Parathyroid adenoma (tissue), 2 donors: ENCODE results near the gene JPT1.
A peak's percentile ranks its signal among the peaks of the same experiment; 100 is the strongest.

ENCODE experiments used
- H2AFZ ChIP-seq: fragments of 300-600 bp; sonication (generic); one replicate; pipeline ENCODE4 v1.7.0; 2017; ENCODE audit warnings: antibody characterized with exemption, mild to moderate bottlenecking
- H3K27ac ChIP-seq: fragments of 300-600 bp; sonication (generic); one replicate; pipeline ENCODE4 v1.7.0; 2017
- H3K27me3 ChIP-seq: fragments of 300-600 bp; sonication (generic); one replicate; pipeline ENCODE4 v1.7.0; 2017; ENCODE audit warnings: low read length; ENCODE audit not compliant: control insufficient read depth, insufficient read depth
- H3K36me3 ChIP-seq: fragments of 300-600 bp; sonication (generic); one replicate; pipeline ENCODE4 v1.7.0; 2017; ENCODE audit warnings: low read length; ENCODE audit not compliant: control insufficient read depth, insufficient read depth
- H3K4me1 ChIP-seq: fragments of 300-600 bp; sonication (generic); one replicate; pipeline ENCODE4 v1.7.0; 2017; ENCODE audit warnings: control low read depth
- H3K4me2 ChIP-seq: fragments of 300-600 bp; sonication (generic); one replicate; pipeline ENCODE4 v1.7.0; 2017; ENCODE audit warnings: low read length
- H3K4me3 ChIP-seq: fragments of 300-600 bp; sonication (generic); one replicate; pipeline ENCODE4 v1.7.0; 2017; ENCODE audit warnings: low read depth, low read length
- H3K79me2 ChIP-seq: fragments of 300-600 bp; sonication (generic); one replicate; pipeline ENCODE4 v1.7.0; 2017; ENCODE audit warnings: control low read depth
- H3K9ac ChIP-seq: fragments of 300-600 bp; sonication (generic); one replicate; pipeline ENCODE4 v1.7.0; 2017; ENCODE audit warnings: mild to moderate bottlenecking
- H3K9me3 ChIP-seq: fragments of 300-600 bp; sonication (generic); one replicate; pipeline ENCODE4 v1.7.0; 2017; ENCODE audit warnings: low read length; ENCODE audit not compliant: control insufficient read depth
- CTCF ChIP-seq: fragments of 300-600 bp; sonication (generic); IDR thresholded peaks from one replicate; pipeline ENCODE4 v1.7.0; 2017; ENCODE audit warnings: antibody characterized with exemption, mild to moderate bottlenecking
- donor health status: primary hyperparathyroidism.

JPT1 gene

GRCh38 chr17:75116737-75117136, 37.6 kb downstream of the JPT1 start:
- H3K9me3 ChIP-seq = no peaks in the 10 kb centered on the region
- no peak overlapping the region for H3K27ac ChIP-seq
- H3K27me3 ChIP-seq = no peaks in the 10 kb centered on the region
- H3K4me1 ChIP-seq = no peaks in the 10 kb centered on the region
- H3K9ac ChIP-seq = no peak overlapping the region
- H3K79me2 ChIP-seq = peaks cover 13% of the 10 kb centered on the region
- no peak overlapping the region for H2AFZ ChIP-seq
- no peak overlapping the region for H3K4me3 ChIP-seq
- H3K36me3 ChIP-seq = no peaks in the 10 kb centered on the region
- no peak for TF ChIP-seq CTCF
- H3K4me2 ChIP-seq = no peak overlapping the region

GRCh38 chr17:75115555-75115954, 38.8 kb downstream of the JPT1 start:
- no peak for TF ChIP-seq CTCF
- H3K4me2 ChIP-seq = no peak overlapping the region
- H3K4me3 ChIP-seq = no peak overlapping the region
- H3K4me1 ChIP-seq = peaks cover 3% of the 10 kb centered on the region
- no peaks in the 10 kb centered on the region for H3K36me3 ChIP-seq
- peaks cover 13% of the 10 kb centered on the region for H3K79me2 ChIP-seq
- no peaks in the 10 kb centered on the region for H3K9me3 ChIP-seq
- H2AFZ ChIP-seq = no peak overlapping the region
- no peaks in the 10 kb centered on the region for H3K27me3 ChIP-seq
- no peak overlapping the region for H3K9ac ChIP-seq
- no peak overlapping the region for H3K27ac ChIP-seq

- H2AFZ ChIP-seq = peak overlapping the region; percentile 73
- H3K27ac ChIP-seq = no peak overlapping the region
- H3K4me2 ChIP-seq = peak overlapping the region; percentile 87
- no peaks in the 10 kb centered on the region for H3K27me3 ChIP-seq
- H3K9ac ChIP-seq = no peak overlapping the region
- H3K36me3 ChIP-seq = no peaks in the 10 kb centered on the region
- H3K79me2 ChIP-seq = peaks cover 11% of the 10 kb centered on the region
- H3K4me1 ChIP-seq = peaks cover 3% of the 10 kb centered on the region
- H3K4me3 ChIP-seq = peak overlapping the region; percentile 44
- H3K9me3 ChIP-seq = no peaks in the 10 kb centered on the region
- no peak for TF ChIP-seq CTCF
Measured at GRCh38 chr17:75114552-75115314, 39.6 kb downstream of the JPT1 start.

GRCh38 chr17:75113798-75114551, 40.3 kb downstream of the JPT1 start:
- H2AFZ ChIP-seq = peak overlapping the region; percentile 73

More at GRCh38 chr17:75113798-75114551, 40.3 kb downstream of the JPT1 start:
- Histone ChIP-seq H3K4me3 (peak overlapping the region; percentile 44), H3K9ac (no peak overlapping the region), H3K27me3 (no peaks in the 10 kb centered on the region), H3K4me2 (peak overlapping the region; percentile 87), H3K27ac (no peak overlapping the region), H3K9me3 (no peaks in the 10 kb centered on the region), H3K36me3 (no peaks in the 10 kb centered on the region), H3K4me1 (peaks cover 8% of the 10 kb centered on the region), H3K79me2 (peaks cover 8% of the 10 kb centered on the region)
- TF ChIP-seq CTCF = peak; percentile 96
